Uterus (tissue), 2 donors: ENCODE data around the gene CIAO3.

Experiments used
- POLR2A ChIP-seq, 2 donors: fragments of 450-650 bp; IDR thresholded peaks; one replicate each; pipeline ENCODE4 v1.6.1; 2016; ENCODE audit warnings: antibody characterized with exemption in 2 of 2, mild to moderate bottlenecking in 1 of 2, moderate library complexity in 1 of 2
- TF ChIP-seq, protein P1 (sequence below), 4 experiments: fragments of 200-600 bp in 2 of 4; fragments of 450-650 bp in 2 of 4; sonication (generic) in 2 of 4; IDR thresholded peaks; one replicate each; pipeline ENCODE4 v1.5.1; 2016 to 2019; ENCODE audit warnings: antibody characterized with exemption in 4 of 4, mild to moderate bottlenecking in 2 of 4, moderate library complexity in 1 of 4

DNA sequence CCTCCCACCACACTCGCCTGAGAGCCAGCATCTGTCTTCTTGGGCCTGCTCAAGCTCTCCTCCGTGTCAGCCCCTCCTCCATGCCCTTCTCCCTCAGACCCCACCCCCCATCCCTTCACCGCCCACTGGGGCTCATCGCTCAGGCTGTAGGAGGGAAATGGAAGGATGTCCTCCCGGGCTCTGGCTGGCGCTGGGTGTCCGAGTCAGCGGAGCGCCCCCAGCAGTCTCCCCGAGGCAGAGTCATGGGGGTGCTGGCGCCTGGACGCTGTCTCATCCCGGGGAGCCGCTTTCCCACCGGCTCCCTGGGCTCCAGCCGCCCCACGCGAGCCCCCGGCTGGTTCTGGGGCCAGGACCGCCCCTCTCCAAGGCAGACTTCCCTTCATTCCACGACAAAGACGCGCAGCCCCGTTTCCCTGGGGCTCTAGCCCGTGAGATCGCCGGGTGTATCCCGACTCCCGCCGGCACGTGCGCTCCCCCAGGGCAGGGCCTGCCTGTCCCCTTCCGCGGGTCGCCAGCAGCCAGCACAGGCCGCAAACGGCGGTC, 20.3 kb downstream of the CIAO3 start:
- TF ChIP-seq, protein P1, sequence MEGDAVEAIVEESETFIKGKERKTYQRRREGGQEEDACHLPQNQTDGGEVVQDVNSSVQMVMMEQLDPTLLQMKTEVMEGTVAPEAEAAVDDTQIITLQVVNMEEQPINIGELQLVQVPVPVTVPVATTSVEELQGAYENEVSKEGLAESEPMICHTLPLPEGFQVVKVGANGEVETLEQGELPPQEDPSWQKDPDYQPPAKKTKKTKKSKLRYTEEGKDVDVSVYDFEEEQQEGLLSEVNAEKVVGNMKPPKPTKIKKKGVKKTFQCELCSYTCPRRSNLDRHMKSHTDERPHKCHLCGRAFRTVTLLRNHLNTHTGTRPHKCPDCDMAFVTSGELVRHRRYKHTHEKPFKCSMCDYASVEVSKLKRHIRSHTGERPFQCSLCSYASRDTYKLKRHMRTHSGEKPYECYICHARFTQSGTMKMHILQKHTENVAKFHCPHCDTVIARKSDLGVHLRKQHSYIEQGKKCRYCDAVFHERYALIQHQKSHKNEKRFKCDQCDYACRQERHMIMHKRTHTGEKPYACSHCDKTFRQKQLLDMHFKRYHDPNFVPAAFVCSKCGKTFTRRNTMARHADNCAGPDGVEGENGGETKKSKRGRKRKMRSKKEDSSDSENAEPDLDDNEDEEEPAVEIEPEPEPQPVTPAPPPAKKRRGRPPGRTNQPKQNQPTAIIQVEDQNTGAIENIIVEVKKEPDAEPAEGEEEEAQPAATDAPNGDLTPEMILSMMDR (IDR thresholded peaks at IDR 0.05): no peak
- no peak for TF ChIP-seq POLR2A (IDR thresholded peaks at IDR 0.05)
